HG02981 (cell line): ENCODE measurements around the gene NAIP.
"Not testable (repeated sequence)": the region's sequence is repeated elsewhere in the genome, so short reads cannot be mapped to it uniquely, and the experiment has no call there.

Experiments
- ATAC-seq: cut with Tn5 transposase; IDR thresholded peaks from one replicate; pipeline ENCODE4 v1.9.1; 2021; ENCODE audit warnings: mild to moderate bottlenecking, moderate library complexity; ENCODE audit not compliant: unreplicated experiment

The NAIP gene, protein sequence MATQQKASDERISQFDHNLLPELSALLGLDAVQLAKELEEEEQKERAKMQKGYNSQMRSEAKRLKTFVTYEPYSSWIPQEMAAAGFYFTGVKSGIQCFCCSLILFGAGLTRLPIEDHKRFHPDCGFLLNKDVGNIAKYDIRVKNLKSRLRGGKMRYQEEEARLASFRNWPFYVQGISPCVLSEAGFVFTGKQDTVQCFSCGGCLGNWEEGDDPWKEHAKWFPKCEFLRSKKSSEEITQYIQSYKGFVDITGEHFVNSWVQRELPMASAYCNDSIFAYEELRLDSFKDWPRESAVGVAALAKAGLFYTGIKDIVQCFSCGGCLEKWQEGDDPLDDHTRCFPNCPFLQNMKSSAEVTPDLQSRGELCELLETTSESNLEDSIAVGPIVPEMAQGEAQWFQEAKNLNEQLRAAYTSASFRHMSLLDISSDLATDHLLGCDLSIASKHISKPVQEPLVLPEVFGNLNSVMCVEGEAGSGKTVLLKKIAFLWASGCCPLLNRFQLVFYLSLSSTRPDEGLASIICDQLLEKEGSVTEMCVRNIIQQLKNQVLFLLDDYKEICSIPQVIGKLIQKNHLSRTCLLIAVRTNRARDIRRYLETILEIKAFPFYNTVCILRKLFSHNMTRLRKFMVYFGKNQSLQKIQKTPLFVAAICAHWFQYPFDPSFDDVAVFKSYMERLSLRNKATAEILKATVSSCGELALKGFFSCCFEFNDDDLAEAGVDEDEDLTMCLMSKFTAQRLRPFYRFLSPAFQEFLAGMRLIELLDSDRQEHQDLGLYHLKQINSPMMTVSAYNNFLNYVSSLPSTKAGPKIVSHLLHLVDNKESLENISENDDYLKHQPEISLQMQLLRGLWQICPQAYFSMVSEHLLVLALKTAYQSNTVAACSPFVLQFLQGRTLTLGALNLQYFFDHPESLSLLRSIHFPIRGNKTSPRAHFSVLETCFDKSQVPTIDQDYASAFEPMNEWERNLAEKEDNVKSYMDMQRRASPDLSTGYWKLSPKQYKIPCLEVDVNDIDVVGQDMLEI (N-terminal part only)

DNA sequence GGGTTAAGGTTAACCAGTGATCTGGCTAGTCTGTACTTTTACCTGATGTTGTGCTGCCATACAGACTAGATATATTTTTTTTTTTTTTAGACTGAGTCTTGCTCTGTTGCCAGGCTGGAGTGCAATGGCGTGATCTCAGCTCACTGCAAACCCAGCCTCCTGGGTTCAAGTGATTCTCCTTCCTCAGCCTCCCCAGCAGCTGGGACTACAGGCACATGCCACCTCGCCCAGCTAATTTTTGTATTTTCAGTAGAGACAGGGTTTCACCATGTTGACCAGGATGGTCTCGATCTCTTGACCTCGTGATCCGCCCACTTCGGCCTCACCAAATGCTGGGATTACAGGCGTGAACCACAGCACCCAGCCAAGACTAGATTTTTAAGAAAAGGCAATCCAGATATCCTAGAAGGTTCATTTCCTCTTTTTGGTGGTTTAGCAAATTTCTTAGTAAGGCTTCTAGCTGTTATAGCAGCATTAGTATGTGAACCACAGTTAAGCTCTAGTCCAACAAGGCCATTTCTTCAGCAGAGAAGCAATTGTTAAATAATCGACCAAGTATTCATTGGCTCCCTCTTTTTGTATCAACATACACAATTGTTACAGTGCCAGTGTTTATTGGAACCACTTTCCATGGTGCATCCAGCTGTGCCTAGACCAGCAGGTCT, at the start of gene NAIP:
Gene NAIP, minus strand, starts transcription at position 51 of the 665 bp plus-strand sequence. CDS start 12,424 bp downstream, outside the sequence.
- ATAC-seq, result not testable (repeated sequence)

- ATAC-seq, result peak; percentile 98
Measured at GRCh38 chr5:71067262-71067928, 42.3 kb upstream of the NAIP start, which contains the start of gene GTF2H2. TSS of gene GTF2H2 (minus strand) at chr5:71067676. CDS start at chr5:71062763, 4,913 bp downstream.

- ATAC-seq, result not testable (repeated sequence)
Measured at GRCh38 chr5:71061322-71061721, 36.2 kb upstream of the NAIP start.

GRCh38 chr5:71059426-71059825, 34.3 kb upstream of the NAIP start:
- not testable (repeated sequence) for ATAC-seq

DNA sequence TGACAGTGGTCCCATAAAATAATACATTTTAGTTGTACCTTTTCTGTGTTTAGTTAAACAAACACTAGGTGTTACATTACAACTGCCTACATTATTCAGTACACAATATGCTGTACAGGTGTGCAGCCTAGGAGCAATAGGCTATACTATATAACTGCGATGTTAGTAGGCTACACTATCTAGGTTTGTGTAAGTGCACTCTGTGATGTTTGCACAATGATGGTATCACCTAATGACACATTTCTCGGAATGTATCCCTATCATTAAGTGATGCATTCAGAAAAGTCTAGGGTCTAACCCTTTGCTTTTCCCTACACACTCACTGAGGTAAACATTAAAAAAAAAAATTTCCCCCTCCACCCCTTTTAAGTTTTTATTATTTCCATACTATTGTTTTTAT, 19.7 kb upstream of the NAIP start:
- not testable (repeated sequence) for ATAC-seq

GRCh38 chr5:71044128-71044527, 19.0 kb upstream of the NAIP start:
- ATAC-seq, result not testable (repeated sequence)

DNA sequence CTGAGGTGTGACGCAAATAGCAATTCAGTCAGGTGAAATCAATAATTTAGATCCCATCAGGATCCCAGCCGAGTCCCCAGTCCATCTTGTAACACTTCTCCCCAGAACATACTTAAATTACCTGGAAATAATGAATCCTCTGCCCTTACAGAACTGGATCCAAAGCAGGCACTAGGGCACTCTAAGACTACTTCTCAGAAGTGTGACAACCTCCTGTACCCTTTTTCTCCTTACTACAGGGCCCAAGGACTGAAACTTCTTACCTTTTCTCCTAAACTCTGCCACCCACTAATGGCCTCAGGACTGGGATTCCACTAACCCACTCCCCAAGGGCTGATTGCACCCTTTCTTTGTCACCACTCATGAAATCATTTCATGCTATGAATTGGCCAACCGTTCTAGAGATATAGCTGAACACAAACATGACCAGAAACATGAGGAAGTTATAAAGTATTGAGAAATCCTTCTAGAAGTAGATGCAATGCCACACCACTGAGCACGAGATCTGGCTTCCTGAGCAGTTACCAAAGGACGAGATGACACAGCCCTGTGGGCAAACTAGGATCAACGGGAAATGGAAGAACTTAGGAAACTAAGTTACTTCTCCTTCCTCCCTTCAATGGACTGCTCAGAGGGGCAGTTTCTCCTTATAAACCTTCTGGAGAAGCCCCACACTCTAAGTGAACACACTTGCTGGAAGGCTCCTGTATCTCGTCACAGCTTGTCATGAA, 6.1 kb upstream of the NAIP start:
- ATAC-seq, result not testable (repeated sequence)

- not testable (repeated sequence) for ATAC-seq
Measured at GRCh38 chr5:71020643-71021042, 4.5 kb downstream of the NAIP start.

GRCh38 chr5:71018376-71019005, 6.6 kb downstream of the NAIP start:
- ATAC-seq, result not testable (repeated sequence)

GRCh38 chr5:71014176-71014575, 11.0 kb downstream of the NAIP start:
- ATAC-seq, result no peak

GRCh38 chr5:71013575-71013974, 11.6 kb downstream of the NAIP start:
- ATAC-seq, result no peak

GRCh38 chr5:71011194-71011792, 13.8 kb downstream of the NAIP start:
- no peak for ATAC-seq

GRCh38 chr5:71006983-71007382, 18.2 kb downstream of the NAIP start:
- ATAC-seq, result not testable (repeated sequence)

GRCh38 chr5:70984882-70985281, 40.3 kb downstream of the NAIP start:
- ATAC-seq, result not testable (repeated sequence)

DNA sequence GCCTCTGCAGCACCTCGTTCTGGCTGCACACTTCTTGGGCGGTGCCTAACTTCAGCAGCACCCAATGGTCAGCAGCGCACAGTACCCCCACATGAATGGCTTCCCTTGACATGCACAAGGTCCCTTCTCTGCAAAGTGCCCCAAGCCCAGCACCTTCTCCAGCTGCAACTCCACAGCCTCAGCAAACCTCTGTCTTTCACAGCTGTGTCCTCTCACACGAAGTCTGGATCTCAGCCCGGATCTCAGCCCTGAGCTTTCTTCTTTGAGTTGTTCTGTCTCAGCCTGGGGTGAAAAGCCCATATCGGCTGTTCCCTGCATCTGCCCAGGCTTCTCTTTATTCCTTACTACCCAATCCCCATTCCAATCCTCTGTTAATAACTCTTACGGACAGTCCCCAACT, 57.9 kb downstream of the NAIP start:
- not testable (repeated sequence) for ATAC-seq

DNA sequence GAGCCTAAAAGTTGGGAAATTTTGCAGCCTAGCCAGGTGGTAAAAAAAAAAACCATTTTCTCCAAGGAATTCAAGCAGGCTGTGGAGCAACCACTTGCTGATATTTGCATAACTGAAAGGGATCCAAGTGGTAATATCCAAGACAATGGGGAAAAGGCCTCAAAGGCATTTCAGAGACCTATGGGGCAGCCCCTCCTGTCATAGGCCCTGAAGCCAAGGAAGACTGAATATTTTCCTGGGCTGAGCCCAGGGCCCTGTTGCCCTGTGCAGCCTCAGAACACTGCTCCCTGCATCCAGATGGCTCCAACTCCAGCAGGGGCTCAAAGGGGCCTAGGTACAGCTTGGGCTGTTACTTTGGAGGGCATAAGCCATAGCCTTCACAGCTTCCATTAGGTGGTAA, 60.6 kb downstream of the NAIP start:
- ATAC-seq, result not testable (repeated sequence)

- not testable (repeated sequence) for ATAC-seq
Measured at GRCh38 chr5:70953068-70953467, 72.1 kb downstream of the NAIP start.

- not testable (repeated sequence) for ATAC-seq
Measured at GRCh38 chr5:70932560-70932959, 92.6 kb downstream of the NAIP start.
